Heart left ventricle (tissue), 13 donors: ENCODE results near the gene MICAL3.

ENCODE experiments used
- POLR2A ChIP-seq, 2 donors: fragments of 450-650 bp; IDR thresholded peaks; one replicate each; pipeline ENCODE4 v1.6.1; 2017; ENCODE audit warnings: antibody characterized with exemption in 2 of 2, mild to moderate bottlenecking in 2 of 2, moderate library complexity in 2 of 2
- TF ChIP-seq, protein P1 (sequence below), 12 donors: fragments of 200-600 bp; sonication (generic) in 4 of 12; IDR thresholded peaks; one replicate each; pipeline versions ENCODE4 v1.5.0 to v1.8.0; 2018 to 2022; ENCODE audit warnings: antibody characterized with exemption in 12 of 12, mild to moderate bottlenecking in 5 of 12
- donor health status: ischemic (EF 13 %, LVEDD 7.1; RV severe dilation, severe dysfunction).
- donor health status: DM: no; HTN: yes; CAD: no.
- donor health status: DM: no; HTN: no; CAD: no.
- donor health status: ischemic (EF 25% LVEDD 6.9; RV normal size, moderate dysfunction).
- donor health status: ischemic (EF 25% LVEDD 5.7; RV mildly dilated, moderate dysfunction).
- donor health status: ischemic (EF 35%, LVEDD 5.7; RV mildly dilated, moderate dysfunction).
- donor health status: nonischemic (EF 11% LVEDD 7.7; RV severe dilation, severe dysfunction).
- donor health status: DM: yes; HTN: yes; CAD: no.
- donor health status: PGD.
- donor health status: ischemic (EF 29% LVEDD 5.4; RV normal size, mild dysfunction).
- donor health status: nonischemic (EF 23%, LVEDD 6.1; RV moderate dilation, normal function).

- TF ChIP-seq, protein P1, sequence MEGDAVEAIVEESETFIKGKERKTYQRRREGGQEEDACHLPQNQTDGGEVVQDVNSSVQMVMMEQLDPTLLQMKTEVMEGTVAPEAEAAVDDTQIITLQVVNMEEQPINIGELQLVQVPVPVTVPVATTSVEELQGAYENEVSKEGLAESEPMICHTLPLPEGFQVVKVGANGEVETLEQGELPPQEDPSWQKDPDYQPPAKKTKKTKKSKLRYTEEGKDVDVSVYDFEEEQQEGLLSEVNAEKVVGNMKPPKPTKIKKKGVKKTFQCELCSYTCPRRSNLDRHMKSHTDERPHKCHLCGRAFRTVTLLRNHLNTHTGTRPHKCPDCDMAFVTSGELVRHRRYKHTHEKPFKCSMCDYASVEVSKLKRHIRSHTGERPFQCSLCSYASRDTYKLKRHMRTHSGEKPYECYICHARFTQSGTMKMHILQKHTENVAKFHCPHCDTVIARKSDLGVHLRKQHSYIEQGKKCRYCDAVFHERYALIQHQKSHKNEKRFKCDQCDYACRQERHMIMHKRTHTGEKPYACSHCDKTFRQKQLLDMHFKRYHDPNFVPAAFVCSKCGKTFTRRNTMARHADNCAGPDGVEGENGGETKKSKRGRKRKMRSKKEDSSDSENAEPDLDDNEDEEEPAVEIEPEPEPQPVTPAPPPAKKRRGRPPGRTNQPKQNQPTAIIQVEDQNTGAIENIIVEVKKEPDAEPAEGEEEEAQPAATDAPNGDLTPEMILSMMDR (IDR thresholded peaks at IDR 0.05), result no peak
- peak in 1 of 2 donors; percentile 16 for TF ChIP-seq POLR2A (IDR thresholded peaks at IDR 0.05)
Observed at GRCh38 chr22:17941471-17942406, 82.6 kb downstream of the MICAL3 start.
